ENCODE data around the gene MDM1. TPM values are rescaled to one million over a fixed set of nuclear protein-coding genes. Genes with fewer than 3 reads are reported as not detected.

The MDM1 gene
- total and polyA plus RNA-seq, 8 donors, result 3.9 to 41.4 (median 12.0) TPM

GRCh38 chr12:68327896-68328295 is 4.3 kb downstream of the MDM1 start:
- Histone ChIP-seq H3K4me1 (peaks cover 0 to 38% (median 22%) of the 10 kb centered on the region in 4 donors), H3K27ac (no peak overlapping the region), H3K9me3 (no peaks in the 10 kb centered on the region), H3K4me3 (no peak overlapping the region), H3K36me3 (peaks cover 0 to 41% (median 19%) of the 10 kb centered on the region in 4 donors), H3K27me3 (no peaks in the 10 kb centered on the region)
- intact Hi-C loops (cut with DNase I; ENCODE audit: low total_unique reads), result no loop called here
- no peak for TF ChIP-seq POLR2AphosphoS5 (IDR thresholded peaks at IDR 0.05)
- no peak for TF ChIP-seq EP300 (IDR thresholded peaks at IDR 0.05)
- TF ChIP-seq CTCF (IDR thresholded peaks at IDR 0.05), result no peak
- no peak for TF ChIP-seq POLR2A (IDR thresholded peaks at IDR 0.05)
- 65 to 81% (median 74%) methylated on average over 3 of the region's 3 CpGs for WGBS, 5 donors
- DNase-seq, result no peak

GRCh38 chr12:68326716-68327115 is 5.4 kb downstream of the MDM1 start:
- 89 to 92% (median 91%) methylated on average over 3 of the region's 3 CpGs for WGBS, 5 donors
- Histone ChIP-seq H3K9me3 (no peaks in the 10 kb centered on the region), H3K4me1 (peaks cover 0 to 38% (median 18%) of the 10 kb centered on the region in 4 donors), H3K27ac (no peak overlapping the region), H3K27me3 (no peaks in the 10 kb centered on the region), H3K4me3 (no peak overlapping the region), H3K36me3 (peaks cover 0 to 49% (median 23%) of the 10 kb centered on the region in 4 donors)
- no peak for DNase-seq
- intact Hi-C loops (cut with DNase I; ENCODE audit: low total_unique reads), result no loop called here
- TF ChIP-seq CTCF (IDR thresholded peaks at IDR 0.05) (no peak), POLR2AphosphoS5 (IDR thresholded peaks at IDR 0.05) (no peak), EP300 (IDR thresholded peaks at IDR 0.05) (no peak), POLR2A (IDR thresholded peaks at IDR 0.05) (no peak)

- no peaks in the 10 kb centered on the region for H3K9me3 ChIP-seq
- H3K4me3 ChIP-seq, result no peak overlapping the region
- peaks cover 0 to 38% (median 12%) of the 10 kb centered on the region in 4 donors for H3K4me1 ChIP-seq
- peaks cover 0 to 49% (median 23%) of the 10 kb centered on the region in 4 donors for H3K36me3 ChIP-seq
- DNase-seq, result no peak
- no peak overlapping the region for H3K27ac ChIP-seq
- intact Hi-C loops (cut with DNase I; ENCODE audit: low total_unique reads), result no loop called here
- 32 to 63% (median 41%) methylated on average over 1 of the region's 1 CpG for WGBS, 5 donors
- H3K27me3 ChIP-seq, result no peaks in the 10 kb centered on the region
- TF ChIP-seq EP300 (IDR thresholded peaks at IDR 0.05) (no peak), CTCF (IDR thresholded peaks at IDR 0.05) (no peak), POLR2AphosphoS5 (IDR thresholded peaks at IDR 0.05) (no peak), POLR2A (IDR thresholded peaks at IDR 0.05) (no peak)
Observed at GRCh38 chr12:68325966-68326365, 6.2 kb downstream of the MDM1 start.

- peaks cover 0 to 43% (median 23%) of the 10 kb centered on the region in 4 donors for H3K36me3 ChIP-seq
- H3K4me1 ChIP-seq, result peaks cover 0 to 44% (median 9%) of the 10 kb centered on the region in 4 donors
- DNase-seq, result no peak
- H3K27ac ChIP-seq, result no peak overlapping the region
- TF ChIP-seq EP300 (IDR thresholded peaks at IDR 0.05), result no peak
- no peak for TF ChIP-seq POLR2AphosphoS5 (IDR thresholded peaks at IDR 0.05)
- TF ChIP-seq POLR2A (IDR thresholded peaks at IDR 0.05), result no peak
- no peak for TF ChIP-seq CTCF (IDR thresholded peaks at IDR 0.05)
- WGBS, 5 donors, result 70 to 84% (median 81%) methylated on average over 3 of the region's 3 CpGs
- H3K9me3 ChIP-seq, result no peaks in the 10 kb centered on the region
- no peak overlapping the region for H3K4me3 ChIP-seq
- intact Hi-C loops (cut with DNase I; ENCODE audit: low total_unique reads), result no loop called here
- no peaks in the 10 kb centered on the region for H3K27me3 ChIP-seq
Observed at GRCh38 chr12:68324531-68324930, 7.6 kb downstream of the MDM1 start.

All from stomach (tissue), 9 donors.